Measurements from ENCODE around the gene ETV3L.
"Not testable (repeated sequence)": the region's sequence is repeated elsewhere in the genome, so short reads cannot be mapped to it uniquely, and the experiment has no call there.

The ETV3L gene

GRCh38 chr1:157105298-157105987 lies 5.8 kb upstream of the ETV3L start:
- no peak for TF ChIP-seq CTCF (IDR thresholded peaks at IDR 0.05; ENCODE audit: extremely low read depth, missing control alignments)
- no peak for DNase-seq (ENCODE audit: low spot score)

- TF ChIP-seq CTCF (IDR thresholded peaks at IDR 0.05; ENCODE audit: extremely low read depth, missing control alignments) = no peak
- DNase-seq (ENCODE audit: low spot score) = no peak
Observed at GRCh38 chr1:157104598-157105293, 5.1 kb upstream of the ETV3L start.

DNA sequence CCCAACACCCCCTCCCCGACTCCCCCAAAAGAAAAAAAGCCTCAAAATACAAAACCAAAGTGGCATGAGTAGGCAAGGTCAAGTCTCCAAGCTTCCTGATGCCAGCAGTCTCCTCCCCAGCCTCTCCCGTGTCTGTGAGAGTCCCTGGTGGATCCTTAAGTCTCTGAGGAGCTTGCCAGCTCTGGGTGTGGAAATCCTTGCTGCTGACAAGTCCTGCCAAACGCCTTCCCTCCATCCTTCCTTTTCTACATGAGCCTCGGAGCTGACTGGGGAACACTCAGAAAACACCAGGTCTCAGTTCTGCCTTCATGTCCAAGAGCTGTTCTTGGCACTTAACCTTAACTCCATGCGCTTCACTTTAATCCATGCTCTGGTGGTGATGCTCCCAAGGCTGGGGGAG lies 3.7 kb upstream of the ETV3L start:
- no peak for DNase-seq (ENCODE audit: low spot score)
- no peak for TF ChIP-seq CTCF (IDR thresholded peaks at IDR 0.05; ENCODE audit: extremely low read depth, missing control alignments)

GRCh38 chr1:157101149-157101548 lies 1.5 kb upstream of the ETV3L start:
- DNase-seq (ENCODE audit: low spot score) = no peak
- TF ChIP-seq CTCF (IDR thresholded peaks at IDR 0.05; ENCODE audit: extremely low read depth, missing control alignments) = no peak

DNA sequence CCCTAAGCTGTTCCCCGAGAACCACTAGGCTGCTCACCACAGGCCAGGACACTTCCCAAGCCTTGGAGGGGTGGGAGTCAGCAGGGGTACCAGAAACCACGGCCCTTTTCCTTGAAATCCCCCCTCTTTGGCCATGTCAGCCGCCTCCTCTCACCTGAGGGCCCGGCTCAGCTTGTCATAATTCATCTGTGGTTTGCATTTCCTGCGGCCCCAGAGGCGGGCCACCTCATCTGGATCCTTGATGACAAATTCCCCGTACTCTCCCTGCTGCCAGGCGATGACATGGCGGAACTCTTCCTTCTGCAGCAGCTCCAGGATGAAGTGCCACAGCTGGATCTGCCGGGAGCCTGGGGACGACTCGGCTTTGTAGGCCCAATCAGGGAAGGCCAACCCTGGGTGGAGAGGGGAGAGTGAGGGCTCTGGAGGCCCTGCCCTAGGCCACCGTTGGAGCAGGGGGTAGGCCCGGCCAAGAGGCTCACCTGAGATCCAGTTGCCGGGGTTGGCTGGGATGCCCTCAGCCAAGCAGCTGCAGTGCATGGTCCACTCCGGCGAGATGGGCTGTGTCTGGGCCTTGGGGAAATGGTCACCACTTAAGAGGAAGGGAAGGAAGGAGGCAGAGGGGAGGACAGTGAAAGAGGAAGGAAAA lies 498 bp downstream of the ETV3L start:
- DNase-seq (ENCODE audit: low spot score) = not testable (repeated sequence)

DNA sequence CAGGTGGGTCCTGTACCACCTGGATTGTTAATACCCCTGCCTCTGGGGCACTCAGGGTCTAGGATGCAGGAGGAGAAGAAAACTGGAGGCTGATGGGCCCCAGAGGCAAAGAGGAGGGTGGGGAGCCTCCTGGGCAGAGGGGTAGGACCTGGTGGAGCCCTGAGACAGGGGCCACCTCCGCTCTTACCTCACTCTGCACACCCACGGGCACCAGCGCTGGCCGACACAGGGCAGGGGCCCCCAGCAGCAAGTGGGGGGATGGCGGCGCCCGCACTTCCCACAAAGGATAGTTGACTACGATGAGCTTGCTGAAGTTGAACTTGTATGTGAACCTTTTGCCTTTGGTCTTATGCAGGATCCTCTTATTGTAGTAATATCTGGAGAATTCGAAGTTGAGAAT lies 1.1 kb downstream of the ETV3L start:
- no peak for TF ChIP-seq CTCF (IDR thresholded peaks at IDR 0.05; ENCODE audit: extremely low read depth, missing control alignments)
- DNase-seq (ENCODE audit: low spot score) = no peak

- DNase-seq (ENCODE audit: low spot score) = no peak
Observed at GRCh38 chr1:157097692-157098091, 1.9 kb downstream of the ETV3L start.

More at GRCh38 chr1:157097692-157098091, 1.9 kb downstream of the ETV3L start:
- TF ChIP-seq CTCF (IDR thresholded peaks at IDR 0.05; ENCODE audit: extremely low read depth, missing control alignments) = no peak

Measured in GM20000 (cell line).